ENCODE measurements around the gene GSTM4. TPM values are rescaled to one million over a fixed set of nuclear protein-coding genes. Genes with fewer than 3 reads are reported as not detected.

Gene GSTM4
- total RNA-seq, 1 experiment from 2014 or later, result 22.0 TPM

DNA sequence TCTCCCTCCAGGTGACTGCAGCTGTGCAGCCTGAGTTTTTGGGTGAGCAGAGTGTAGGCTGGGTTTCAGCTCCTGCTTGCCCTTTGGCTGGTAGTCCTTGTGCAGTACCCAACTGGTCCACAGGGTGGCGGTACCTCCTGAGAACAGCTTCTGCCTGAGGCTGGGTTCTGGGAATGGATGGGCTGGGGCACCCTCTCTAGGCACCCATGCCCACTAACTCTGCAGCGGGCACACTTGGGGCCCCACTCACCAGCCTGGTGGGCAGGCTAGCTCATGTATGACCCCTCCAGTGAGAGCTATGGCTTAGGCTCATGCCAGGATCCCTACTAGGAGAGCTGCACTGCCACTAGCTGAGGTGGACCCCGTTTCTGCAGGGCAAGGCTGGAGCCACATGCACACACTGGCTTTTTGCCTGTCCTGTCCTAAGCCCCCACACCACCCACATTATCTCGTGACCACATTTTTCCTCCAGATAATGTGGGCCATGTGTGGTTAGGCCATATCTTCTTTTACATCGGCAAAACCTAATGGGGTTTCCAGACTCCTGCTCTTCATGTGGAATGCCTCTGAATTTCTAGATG is 15.5 kb upstream of the GSTM4 start:
- no peaks in the 10 kb centered on the region for H3K9me3 ChIP-seq (ENCODE audit: control insufficient read depth, insufficient read depth, low read depth, low read length)
- H3K4me1 ChIP-seq (ENCODE audit: control insufficient read depth, insufficient read depth, low read length), result peaks cover 8% of the 10 kb centered on the region
- ATAC-seq (peak; percentile 64), DNase-seq (ENCODE audit: low read depth, low spot score) (peak; percentile 64)
- peak; percentile 91 for TF ChIP-seq CTCF (IDR thresholded peaks at IDR 0.05)
- no peak for TF ChIP-seq POLR2AphosphoS5 (IDR thresholded peaks at IDR 0.05; ENCODE audit: low read depth, low read length)
- TF ChIP-seq TCF7L2 (IDR thresholded peaks at IDR 0.05; ENCODE audit: low read depth, low read length), result no peak
- no peaks in the 10 kb centered on the region for H3K36me3 ChIP-seq (ENCODE audit: control insufficient read depth, insufficient read depth, low read length)
- H3K4me3 ChIP-seq (ENCODE audit: low read depth in 2 of 2, low read length in 2 of 2), result no peak overlapping the region
- in situ Hi-C loops (cut with HindIII; ENCODE audit: low pct_unique_long_range_greater_than_20kb, low sequenced_read_pairs), result no loop called here
- no TSS peak for BruUV-seq (replicated peaks)
- no peak overlapping the region for H3K27ac ChIP-seq (ENCODE audit: low read length)
- intact Hi-C loops (cut with micrococcal nuclease; ENCODE audit: unreplicated experiment), result loop anchor here (5.0 kb wide), 1 partner anchor 342 kb away; the partner anchor contains the start of gene AHCYL1
- H3K27me3 ChIP-seq (ENCODE audit: control insufficient read depth, insufficient read depth, low read length), result no peaks in the 10 kb centered on the region
- ChIA-PET POLR2A (interaction anchor here (0.9 kb wide), 1 partner anchor 27 kb away, joined by 3 read pairs; the partner anchor contains the start of gene GSTM2), CTCF (interaction anchor here (0.6 to 2.6 kb wide), 10 partner anchors 10 to 361 kb away, joined by 3 to 18 read pairs (median 4); partner anchors contain the start of genes AHCYL1 and GNAI3)

DNA sequence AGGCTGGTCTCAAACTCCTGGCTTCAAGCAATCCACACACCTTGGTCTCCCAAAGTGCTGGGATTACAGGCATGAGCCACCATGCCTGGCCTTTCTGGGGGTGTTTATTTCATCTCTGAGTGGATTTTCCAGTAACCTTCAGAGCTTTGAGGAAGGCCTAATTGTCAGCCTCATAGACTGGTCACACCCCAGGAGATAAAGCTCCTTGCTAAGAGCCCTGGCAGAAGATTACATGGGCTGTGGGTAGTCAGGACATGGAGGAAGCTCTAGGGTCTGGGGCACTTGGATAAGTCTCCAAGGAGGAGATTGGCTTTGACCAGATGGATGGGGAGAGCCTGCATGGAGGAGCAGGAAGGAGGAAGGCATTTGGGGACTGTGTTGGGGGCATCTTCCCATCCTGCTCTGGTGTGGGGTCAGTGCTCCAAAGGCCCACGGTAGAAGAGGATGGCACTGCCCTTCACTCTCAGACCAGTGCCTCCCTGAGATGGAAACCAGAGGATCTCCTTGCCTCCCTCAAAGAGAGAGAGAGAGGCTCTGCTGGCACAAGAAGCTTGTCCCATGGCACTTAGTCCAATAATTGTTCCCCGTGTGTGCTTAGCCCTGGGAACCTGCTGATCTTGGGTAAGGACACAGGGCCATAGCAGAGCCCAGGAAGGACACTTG is 14.7 kb upstream of the GSTM4 start:
- Histone ChIP-seq H3K36me3 (ENCODE audit: control insufficient read depth, insufficient read depth, low read length) (no peaks in the 10 kb centered on the region), H3K27ac (ENCODE audit: low read length) (no peak overlapping the region), H3K4me3 (ENCODE audit: low read depth in 2 of 2, low read length in 2 of 2) (no peak overlapping the region), H3K27me3 (ENCODE audit: control insufficient read depth, insufficient read depth, low read length) (no peaks in the 10 kb centered on the region), H3K9me3 (ENCODE audit: control insufficient read depth, insufficient read depth, low read depth, low read length) (no peaks in the 10 kb centered on the region), H3K4me1 (ENCODE audit: control insufficient read depth, insufficient read depth, low read length) (peaks cover 8% of the 10 kb centered on the region)
- intact Hi-C loops (cut with micrococcal nuclease; ENCODE audit: unreplicated experiment) (loop anchor here (5.0 kb wide), 1 partner anchor 341 kb away; the partner anchor contains the start of gene AHCYL1), in situ Hi-C loops (cut with HindIII; ENCODE audit: low pct_unique_long_range_greater_than_20kb, low sequenced_read_pairs) (no loop called here)
- TF ChIP-seq REST (IDR thresholded peaks at IDR 0.05; ENCODE audit: insufficient read depth in 1 of 2, low read depth in 2 of 2, low read length in 1 of 2) (no peak), SIN3A (IDR thresholded peaks at IDR 0.05; ENCODE audit: borderline replicate concordance, insufficient read depth, low read depth, low read length) (no peak), POLR2AphosphoS5 (IDR thresholded peaks at IDR 0.05; ENCODE audit: low read depth, low read length) (no peak), CTCF (IDR thresholded peaks at IDR 0.05) (no peak), TCF7L2 (IDR thresholded peaks at IDR 0.05; ENCODE audit: low read depth, low read length) (no peak)
- ChIA-PET POLR2A (no interaction called here), CTCF (interaction anchor here (0.5 to 2.6 kb wide), 5 partner anchors 11 to 361 kb away, joined by 4 to 18 read pairs (median 4); partner anchors contain the start of gene AHCYL1)
- BruUV-seq (replicated peaks), result no TSS peak
- DNase-seq (ENCODE audit: low read depth, low spot score) (no peak), ATAC-seq (no peak)

All from Panc1 (cell line).